Endothelial cell of umbilical vein (primary cell): ENCODE data around the gene OR13C4.

ENCODE experiments used
- CTCF ChIP-seq, 2 donors: IDR thresholded peaks; 1 replicate in 1 of 2; 2 replicates in 1 of 2; pipeline ENCODE4 v1.5.1; 2011; ENCODE audit warnings: low read length in 2 of 2, mild to moderate bottlenecking in 2 of 2, moderate library complexity in 2 of 2, control low read depth in 1 of 2, inconsistent platforms in 1 of 2, low read depth in 1 of 2; ENCODE audit not compliant: insufficient read depth in 1 of 2; ENCODE audit errors: extremely low read depth in 1 of 2
- EZH2 ChIP-seq: IDR thresholded peaks from 2 replicates; pipeline ENCODE4 v1.6.1; 2012; ENCODE audit warnings: borderline replicate concordance, low read depth, mild to moderate bottlenecking, moderate library complexity, low read length, inconsistent platforms; ENCODE audit not compliant: severe bottlenecking
- JUN ChIP-seq: IDR thresholded peaks from 2 replicates; pipeline ENCODE4 v1.6.1; 2011; ENCODE audit warnings: borderline replicate concordance, low read depth; ENCODE audit not compliant: insufficient read length, insufficient read depth
- MAX ChIP-seq: IDR thresholded peaks from 2 replicates; pipeline ENCODE4 v1.6.1; 2011; ENCODE audit not compliant: insufficient read depth, insufficient read length
- POLR2A ChIP-seq: IDR thresholded peaks from 2 replicates; pipeline ENCODE4 v1.6.1; 2012; ENCODE audit warnings: low read depth, mild to moderate bottlenecking, control low read depth, low read length

- no peak for TF ChIP-seq CTCF (IDR thresholded peaks at IDR 0.05; ENCODE audit: extremely low read depth in 1 of 2, insufficient read depth in 1 of 2, low read depth in 1 of 2, low read length in 2 of 2)
- no peak for TF ChIP-seq MAX
- no peak for TF ChIP-seq POLR2A
- no peak for TF ChIP-seq EZH2
- no peak for TF ChIP-seq JUN
Observed at GRCh38 chr9:104575456-104575855, 48.4 kb upstream of the OR13C4 start.
